ENCODE results near the gene ATPAF2. TPM values are rescaled to one million over a fixed set of nuclear protein-coding genes. Genes with fewer than 3 reads are reported as not detected.
A peak's percentile ranks its signal among the peaks of the same experiment; 100 is the strongest.

ATPAF2 gene
- total and polyA plus RNA-seq, 2 donors (not counting 3 experiments of a cell fraction or from before 2014, with no cell fraction given) = 23.2 to 35.7 TPM

- H3K79me2 ChIP-seq (ENCODE audit: control insufficient read depth, insufficient read depth, low read length) = no peaks in the 10 kb centered on the region
- H4K20me1 ChIP-seq (replicated peaks; ENCODE audit: control insufficient read depth, extremely low read depth, insufficient read depth, low read length) = no peaks in the 10 kb centered on the region
- peaks cover 9% of the 10 kb centered on the region for H3K4me1 ChIP-seq (ENCODE audit: control insufficient read depth, extremely low read depth, insufficient read depth, low read length)
- no TSS peak for BruUV-seq (replicated peaks)
- no peak overlapping the region for H3K4me2 ChIP-seq (ENCODE audit: insufficient read depth, low read length)
- no peak overlapping the region for H3K27ac ChIP-seq (ENCODE audit: insufficient read depth, low read depth, low read length)
- dilution Hi-C loops (cut with MboI; ENCODE audit: extremely low pct_ligation_motif_present, low sequenced_read_pairs) = loop anchor here (25.0 kb wide), 1 partner anchor 157 kb away; no protein-coding TSS in a partner anchor
- DNase-seq (ENCODE audit: low read depth, low spot score) (no peak), FAIRE-seq (no peak)
- H2AFZ ChIP-seq (ENCODE audit: low read depth, low read length) = no peak overlapping the region
- ChIA-PET POLR2A (no interaction called here), CTCF (no interaction called here)
- intact Hi-C loops (cut with micrococcal nuclease) = no loop called here
- H3K9ac ChIP-seq (replicated peaks; ENCODE audit: extremely low read depth, insufficient read depth, low read length) = no peak overlapping the region
- no peaks in the 10 kb centered on the region for H3K9me1 ChIP-seq (replicated peaks; ENCODE audit: control insufficient read depth, extremely low read depth, insufficient read depth, low read length)
- H3K27me3 ChIP-seq (ENCODE audit: control insufficient read depth in 2 of 2, insufficient read depth in 2 of 2, low read length in 2 of 2) = no peaks in the 10 kb centered on the region
- peaks cover 0 to 2% of the 10 kb centered on the region in 2 experiments for H3K36me3 ChIP-seq (ENCODE audit: control insufficient read depth in 2 of 2, extremely low read depth in 1 of 2, insufficient read depth in 2 of 2, low read length in 2 of 2)
- H3K4me3 ChIP-seq (replicated peaks in 1 of 3; ENCODE audit: insufficient read depth in 1 of 3, low read depth in 1 of 3, low read length in 3 of 3) = no peak overlapping the region
- no peaks in the 10 kb centered on the region for H3K9me3 ChIP-seq (replicated peaks; ENCODE audit: control insufficient read depth, insufficient read depth, low read length)
- no peak for TF ChIP-seq EZH2 (IDR thresholded peaks at IDR 0.05; ENCODE audit: borderline replicate concordance, low read depth, low read length, severe bottlenecking)
Measured at GRCh38 chr17:18044609-18045008, 5.6 kb upstream of the ATPAF2 start.

- Histone ChIP-seq H3K4me1 (ENCODE audit: control insufficient read depth, extremely low read depth, insufficient read depth, low read length) (peaks cover 10% of the 10 kb centered on the region), H3K27ac (ENCODE audit: insufficient read depth, low read depth, low read length) (no peak overlapping the region), H2AFZ (ENCODE audit: low read depth, low read length) (no peak overlapping the region), H3K27me3 (ENCODE audit: control insufficient read depth in 2 of 2, insufficient read depth in 2 of 2, low read length in 2 of 2) (no peaks in the 10 kb centered on the region), H3K9me3 (replicated peaks; ENCODE audit: control insufficient read depth, insufficient read depth, low read length) (no peaks in the 10 kb centered on the region), H3K4me3 (replicated peaks in 1 of 3; ENCODE audit: insufficient read depth in 1 of 3, low read depth in 1 of 3, low read length in 3 of 3) (no peak overlapping the region), H3K36me3 (ENCODE audit: control insufficient read depth in 2 of 2, extremely low read depth in 1 of 2, insufficient read depth in 2 of 2, low read length in 2 of 2) (peaks cover 0 to 2% of the 10 kb centered on the region in 2 experiments), H3K4me2 (ENCODE audit: insufficient read depth, low read length) (no peak overlapping the region), H3K79me2 (ENCODE audit: control insufficient read depth, insufficient read depth, low read length) (peaks cover 2% of the 10 kb centered on the region), H3K9ac (replicated peaks; ENCODE audit: extremely low read depth, insufficient read depth, low read length) (no peak overlapping the region), H3K9me1 (replicated peaks; ENCODE audit: control insufficient read depth, extremely low read depth, insufficient read depth, low read length) (no peaks in the 10 kb centered on the region), H4K20me1 (replicated peaks; ENCODE audit: control insufficient read depth, extremely low read depth, insufficient read depth, low read length) (no peaks in the 10 kb centered on the region)
- CTCF ChIA-PET = no interaction called here
- TF ChIP-seq FOS (IDR thresholded peaks at IDR 0.05; ENCODE audit: borderline replicate concordance, insufficient read depth, low read length) (no peak), GATA2 (IDR thresholded peaks at IDR 0.05; ENCODE audit: insufficient read depth, insufficient read length, low read depth, low read length) (no peak), EZH2 (IDR thresholded peaks at IDR 0.05; ENCODE audit: borderline replicate concordance, low read depth, low read length, severe bottlenecking) (no peak), JUN (IDR thresholded peaks at IDR 0.05; ENCODE audit: borderline replicate concordance, insufficient read depth, insufficient read length, low read depth) (no peak), POLR2AphosphoS5 (IDR thresholded peaks at IDR 0.05; ENCODE audit: insufficient read depth, low read depth, low read length) (no peak), MYC (IDR thresholded peaks at IDR 0.05; ENCODE audit: low read depth, low read length) (no peak), MAX (IDR thresholded peaks at IDR 0.05; ENCODE audit: insufficient read depth, insufficient read length) (no peak), CTCF (IDR thresholded peaks at IDR 0.05; ENCODE audit: extremely low read depth in 1 of 2, insufficient read depth in 1 of 2, low read depth in 1 of 2, low read length in 2 of 2) (no peak), POLR2A (IDR thresholded peaks at IDR 0.05; ENCODE audit: low read depth, low read length) (no peak)
- intact Hi-C loops (cut with micrococcal nuclease) = no loop called here
- FAIRE-seq (peak; percentile 87), DNase-seq (ENCODE audit: low read depth, low spot score) (peak; percentile 43)
- no TSS peak for BruUV-seq (replicated peaks)
- dilution Hi-C loops (cut with MboI; ENCODE audit: extremely low pct_ligation_motif_present, low sequenced_read_pairs) = loop anchor here (25.0 kb wide), 1 partner anchor 156 kb away; no protein-coding TSS in a partner anchor
- POLR2A ChIA-PET = no interaction called here
Measured at GRCh38 chr17:18043491-18043890, 4.5 kb upstream of the ATPAF2 start.

Data from endothelial cell of umbilical vein (primary cell).